Heart right ventricle (tissue), 16 donors: Measurements from ENCODE around the gene CDH13. TPM values are rescaled to one million over a fixed set of nuclear protein-coding genes. Genes with fewer than 3 reads are reported as not detected.

Source experiments
- ATAC-seq, 8 donors: fragments of 200-7000 bp; cut with Tn5 transposase; one replicate each; pipeline ENCODE4 v1.9.1; 2020; ENCODE audit warnings: mild to moderate bottlenecking in 8 of 8, moderate library complexity in 8 of 8, moderate number of reproducible peaks in 1 of 8
- DNase-seq, 2 donors: peaks; one replicate each; pipeline ENCODE4 v3.0.0-alpha.2; 2020
- H3K27ac ChIP-seq, 10 donors: fragments of 200-600 bp; sonication (generic) in 2 of 10; one replicate each; pipeline versions ENCODE4 v1.5.0 to v1.8.0; 2020 to 2022; ENCODE audit warnings: mild to moderate bottlenecking in 3 of 10
- H3K27me3 ChIP-seq, 7 donors: fragments of 200-600 bp; one replicate each; pipeline ENCODE4 v1.8.0; 2021 to 2022; ENCODE audit warnings: mild to moderate bottlenecking in 2 of 7
- H3K36me3 ChIP-seq, 9 donors: fragments of 200-600 bp; sonication (generic) in 1 of 9; one replicate each; pipeline versions ENCODE4 v1.5.0 to v1.8.0; 2020 to 2022; ENCODE audit warnings: mild to moderate bottlenecking in 2 of 9
- H3K4me1 ChIP-seq, 9 donors: fragments of 200-600 bp; sonication (generic) in 1 of 9; one replicate each; pipeline versions ENCODE4 v1.5.0 to v1.8.0; 2020 to 2022; ENCODE audit warnings: mild to moderate bottlenecking in 4 of 9
- H3K4me3 ChIP-seq, 10 donors: fragments of 200-600 bp; sonication (generic) in 2 of 10; one replicate each; pipeline versions ENCODE4 v1.5.0 to v1.8.0; 2020 to 2022; ENCODE audit warnings: mild to moderate bottlenecking in 7 of 10, moderate library complexity in 2 of 10
- H3K9me3 ChIP-seq, 11 donors: fragments of 200-600 bp in 10 of 11; sonication (generic) in 2 of 11; one replicate each; pipeline versions ENCODE4 v1.5.0 to v1.8.0; 2013 to 2022; ENCODE audit warnings: mild to moderate bottlenecking in 2 of 11, control low read depth in 1 of 11, moderate library complexity in 1 of 11
- WGBS, 2 donors: extraction: QIAGEN DNeasy Blood & Tissue Kit; methylation state at CpG; one replicate each; pipeline ENCODE4 v1.1.7; 2013; ENCODE audit warnings: inconsistent platforms in 1 of 2; 5-methylcytosine and 5-hydroxymethylcytosine counted together
- intact Hi-C, 10 donors: fragments of 100-400 bp; cut with DNase I; formaldehyde crosslinking; loops; one replicate each; pipeline versions ENCODE4 v1.11.1 to v1.14.2; 2022
- polyA plus RNA-seq, 2 donors: library from polyadenylated mRNA; stranded (reverse); fragments of 200-250 nt; gene quantifications; one replicate each; pipeline ENCODE4 v1.2.3, GENCODE V29; 2013
- total RNA-seq, 10 donors: library from RNA; stranded (reverse); fragmentation: NEBNext Ultra II Directional in 3 of 10; extraction: Animal tissue kit (Norgen Biotek cat#: 25700) in 3 of 10; gene quantifications; one replicate each; pipeline versions ENCODE4 v1.2.1 to v1.2.4, GENCODE V29; 2021 to 2023
- TF ChIP-seq, protein P1 (sequence below), 9 donors: fragments of 200-600 bp; sonication (generic) in 2 of 9; IDR thresholded peaks; one replicate each; pipeline versions ENCODE4 v1.5.0 to v1.8.0; 2021 to 2022; ENCODE audit warnings: antibody characterized with exemption in 9 of 9, mild to moderate bottlenecking in 5 of 9, moderate library complexity in 1 of 9
- donor health status: Arrhythmogenic right ventricular cardiomyopathy.
- donor health status: ischemic (EF 13 %, LVEDD 7.1; RV severe dilation, severe dysfunction).
- donor health status: healthy with polysubstance abuse.
- donor health status: DM: no; HTN: yes; CAD: no.
- donor health status: DM: no; HTN: no; CAD: no.
- donor health status: ischemic (EF 25% LVEDD 6.9; RV normal size, moderate dysfunction).
- donor health status: ischemic (EF 25% LVEDD 5.7; RV mildly dilated, moderate dysfunction).
- donor health status: healthy.
- donor health status: DM: yes; HTN: yes; CAD: no.
- donor health status: Ischemic cardiomyopathy.
- donor health status: ischemic (EF 35%, LVEDD 5.7; RV mildly dilated, moderate dysfunction).
- donor health status: nonischemic (EF 11% LVEDD 7.7; RV severe dilation, severe dysfunction).
- donor health status: DM: yes; HTN: yes; CAD: no.
- donor health status: PGD.
- donor health status: ischemic (EF 29% LVEDD 5.4; RV normal size, mild dysfunction).
- donor health status: nonischemic (EF 23%, LVEDD 6.1; RV moderate dilation, normal function).

CDH13 gene
- total and polyA plus RNA-seq, 12 donors, result 15.5 to 221 (median 168) TPM

DNA sequence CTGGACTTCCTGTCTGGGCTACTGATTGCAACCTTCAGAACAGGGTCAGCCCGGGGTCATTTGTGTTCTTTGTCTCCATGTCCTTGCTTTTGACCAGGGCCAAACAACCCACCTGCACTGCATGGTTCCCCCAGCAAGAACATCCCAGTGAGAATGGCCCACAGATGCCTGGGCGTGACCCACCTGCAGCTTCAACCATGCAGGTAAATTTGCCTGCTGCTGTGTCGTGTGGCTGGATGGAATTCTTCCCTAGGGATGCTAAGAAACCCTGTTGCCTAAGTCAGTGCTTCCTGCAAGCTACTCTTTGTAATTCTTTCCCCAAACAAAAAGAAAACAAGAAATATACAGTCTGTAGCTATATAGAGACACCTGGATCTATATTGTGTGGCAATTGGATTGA, 12.5 kb downstream of the CDH13 start:
- 59 to 71% methylated on average over 3 of the region's 3 CpGs for WGBS, 2 donors
- TF ChIP-seq, protein P1, sequence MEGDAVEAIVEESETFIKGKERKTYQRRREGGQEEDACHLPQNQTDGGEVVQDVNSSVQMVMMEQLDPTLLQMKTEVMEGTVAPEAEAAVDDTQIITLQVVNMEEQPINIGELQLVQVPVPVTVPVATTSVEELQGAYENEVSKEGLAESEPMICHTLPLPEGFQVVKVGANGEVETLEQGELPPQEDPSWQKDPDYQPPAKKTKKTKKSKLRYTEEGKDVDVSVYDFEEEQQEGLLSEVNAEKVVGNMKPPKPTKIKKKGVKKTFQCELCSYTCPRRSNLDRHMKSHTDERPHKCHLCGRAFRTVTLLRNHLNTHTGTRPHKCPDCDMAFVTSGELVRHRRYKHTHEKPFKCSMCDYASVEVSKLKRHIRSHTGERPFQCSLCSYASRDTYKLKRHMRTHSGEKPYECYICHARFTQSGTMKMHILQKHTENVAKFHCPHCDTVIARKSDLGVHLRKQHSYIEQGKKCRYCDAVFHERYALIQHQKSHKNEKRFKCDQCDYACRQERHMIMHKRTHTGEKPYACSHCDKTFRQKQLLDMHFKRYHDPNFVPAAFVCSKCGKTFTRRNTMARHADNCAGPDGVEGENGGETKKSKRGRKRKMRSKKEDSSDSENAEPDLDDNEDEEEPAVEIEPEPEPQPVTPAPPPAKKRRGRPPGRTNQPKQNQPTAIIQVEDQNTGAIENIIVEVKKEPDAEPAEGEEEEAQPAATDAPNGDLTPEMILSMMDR (IDR thresholded peaks at IDR 0.05), result no peak
- H3K9me3 ChIP-seq, result no peaks in the 10 kb centered on the region
- intact Hi-C loops, result loop anchor here in 4 of 10 donors (5.0 to 10.0 kb wide), 5 partner anchors 63 to 426 kb away; no protein-coding TSS in a partner anchor
- peaks cover 8 to 75% (median 38%) of the 10 kb centered on the region in 9 donors for H3K4me1 ChIP-seq
- no peaks in the 10 kb centered on the region for H3K27me3 ChIP-seq
- no peak for ATAC-seq
- no peaks in the 10 kb centered on the region for H3K36me3 ChIP-seq
- H3K27ac ChIP-seq, result peak overlapping the region in 5 of 10 donors; percentile 15 to 76 (median 58)
- DNase-seq, result no peak
- H3K4me3 ChIP-seq, result no peak overlapping the region

DNA sequence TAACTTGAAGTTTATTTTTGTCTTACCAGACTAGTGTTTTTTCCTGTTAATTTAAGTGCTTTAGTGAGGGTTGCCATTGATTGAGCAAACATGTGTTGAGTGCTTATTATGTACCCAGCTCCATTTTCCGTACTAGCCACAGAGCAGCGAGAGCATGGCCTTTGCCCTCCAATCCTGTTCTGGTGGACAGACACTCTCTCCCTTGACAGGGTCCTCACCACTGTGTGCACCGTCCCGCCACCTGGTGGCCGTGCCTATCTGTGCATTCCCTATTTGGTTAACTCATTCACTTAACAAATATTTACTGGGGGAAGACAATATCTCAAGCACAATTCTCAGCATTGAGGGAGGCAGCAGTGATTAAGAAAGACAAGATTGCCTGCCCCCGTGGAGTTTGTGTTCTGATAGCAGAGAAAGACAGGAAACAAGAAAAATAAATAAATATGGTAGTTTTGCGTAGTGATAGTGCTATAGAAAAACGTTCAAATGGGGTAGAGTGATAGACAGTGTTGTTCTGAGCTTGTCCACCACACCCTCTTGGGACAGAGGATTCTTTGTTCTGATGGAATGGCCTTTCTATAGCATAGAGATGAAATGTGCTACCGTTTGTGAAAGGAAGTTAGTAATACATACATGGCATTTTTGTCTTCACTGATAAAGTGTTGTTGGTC, 13.0 kb downstream of the CDH13 start:
- intact Hi-C loops, result loop anchor here in 8 of 10 donors (5.0 to 10.0 kb wide), 9 partner anchors 58 to 1362 kb away; no protein-coding TSS in a partner anchor
- H3K27ac ChIP-seq, result peak overlapping the region in 3 of 10 donors; percentile 58 to 76 (median 71)
- no peak overlapping the region for H3K4me3 ChIP-seq
- no peaks in the 10 kb centered on the region for H3K36me3 ChIP-seq
- WGBS, 2 donors, result 38 to 41% methylated on average over 9 of the region's 9 CpGs
- TF ChIP-seq, protein P1 (IDR thresholded peaks at IDR 0.05), result peak; percentile 57 to 82 (median 69)
- peaks cover 4 to 73% (median 33%) of the 10 kb centered on the region in 9 donors for H3K4me1 ChIP-seq
- no peaks in the 10 kb centered on the region for H3K27me3 ChIP-seq
- ATAC-seq (peak; percentile 41 to 77 (median 62)), DNase-seq (peak; percentile 55 to 65)
- H3K9me3 ChIP-seq, result no peaks in the 10 kb centered on the region

DNA sequence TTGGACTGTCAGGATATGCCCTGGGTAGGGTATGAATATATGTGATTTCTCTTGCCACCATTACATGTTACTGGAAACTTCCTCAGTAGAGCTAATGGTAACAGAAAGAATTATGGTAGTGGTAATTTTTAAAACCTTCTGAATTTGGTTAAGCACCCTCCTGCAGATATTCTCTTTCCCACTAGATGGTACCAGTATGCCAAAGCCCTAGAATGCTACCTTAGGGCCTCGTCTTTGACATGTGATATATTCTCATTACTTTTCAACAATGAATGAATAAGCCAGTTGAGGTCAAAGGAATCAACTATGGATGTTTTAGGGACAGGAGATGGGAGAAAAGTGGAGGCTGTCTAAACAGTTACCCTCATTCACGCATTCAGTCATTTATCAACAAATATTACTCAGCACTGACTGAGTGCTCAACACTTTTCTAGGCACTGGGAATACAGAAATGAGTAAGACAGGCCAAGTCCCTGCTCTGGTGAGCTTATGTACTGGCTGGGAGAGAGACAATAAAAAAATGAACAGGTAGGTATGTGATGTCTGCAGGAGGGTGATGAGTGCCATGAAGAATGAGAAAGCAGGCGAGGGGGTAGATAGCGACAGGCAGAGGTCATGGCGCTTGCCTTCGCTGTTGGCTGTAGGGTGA, 14.7 kb downstream of the CDH13 start:
- Histone ChIP-seq H3K27me3 (no peaks in the 10 kb centered on the region), H3K27ac (no peak overlapping the region), H3K4me3 (no peak overlapping the region), H3K9me3 (no peaks in the 10 kb centered on the region), H3K4me1 (peaks cover 4 to 60% (median 26%) of the 10 kb centered on the region in 9 donors), H3K36me3 (no peaks in the 10 kb centered on the region)
- TF ChIP-seq, protein P1 (IDR thresholded peaks at IDR 0.05), result peak in 8 of 9 donors; percentile 15 to 55 (median 41)
- intact Hi-C loops, result loop anchor here in 6 of 10 donors (5.0 to 10.0 kb wide), 6 partner anchors 56 to 1364 kb away; no protein-coding TSS in a partner anchor
- ATAC-seq (no peak), DNase-seq (no peak)
- WGBS, 2 donors, result 74 to 76% methylated on average over 6 of the region's 6 CpGs

DNA sequence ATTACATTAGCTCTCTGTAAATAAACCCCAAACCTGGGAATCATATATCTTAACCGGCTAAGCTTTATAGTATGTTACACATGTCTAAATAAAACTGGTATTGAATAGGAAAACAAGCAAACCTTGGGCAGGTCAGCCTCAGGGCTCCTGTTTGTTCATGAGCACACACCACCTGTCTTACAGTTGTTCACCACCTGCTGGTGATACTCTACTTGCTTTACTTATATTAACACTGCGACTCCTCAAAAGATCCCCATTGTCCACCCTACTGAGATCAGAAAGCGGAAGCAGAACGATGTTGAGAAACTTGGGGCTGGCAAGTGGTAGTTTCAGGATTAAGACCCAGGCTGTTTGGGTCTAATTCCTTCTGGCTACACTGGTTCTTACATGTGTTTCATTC, 16.4 kb downstream of the CDH13 start:
- Histone ChIP-seq H3K27me3 (no peaks in the 10 kb centered on the region), H3K36me3 (no peaks in the 10 kb centered on the region), H3K4me1 (peaks cover 4 to 53% (median 21%) of the 10 kb centered on the region in 9 donors), H3K27ac (no peak overlapping the region), H3K9me3 (no peaks in the 10 kb centered on the region), H3K4me3 (no peak overlapping the region)
- TF ChIP-seq, protein P1 (IDR thresholded peaks at IDR 0.05), result no peak
- DNase-seq, result no peak
- intact Hi-C loops, result loop anchor here in 6 of 10 donors (5.0 to 10.0 kb wide), 6 partner anchors 54 to 1366 kb away; no protein-coding TSS in a partner anchor
- no peak for ATAC-seq
- 95 to 97% methylated on average over 4 of the region's 4 CpGs for WGBS, 2 donors
